KMS-11 (cell line): ENCODE measurements around the gene ADAP1.

Experiments used
- H2AFZ ChIP-seq: fragments of 200-600 bp; sonication (generic); 2 replicates; pipeline ENCODE4 v1.6.1; 2016; ENCODE audit warnings: antibody characterized with exemption, mixed run types, low read depth
- H3K27ac ChIP-seq: fragments of 200-600 bp; sonication (generic); 2 replicates; pipeline ENCODE4 v1.6.1; 2016; ENCODE audit warnings: mild to moderate bottlenecking, mixed run types
- H3K27me3 ChIP-seq: fragments of 200-600 bp; sonication (generic); 2 replicates; pipeline ENCODE4 v1.6.1; 2017; ENCODE audit warnings: mild to moderate bottlenecking, low read depth, mixed run types, moderate library complexity; ENCODE audit not compliant: insufficient read depth
- H3K36me3 ChIP-seq: fragments of 200-600 bp; sonication (generic); 2 replicates; pipeline ENCODE4 v1.6.1; 2017; ENCODE audit warnings: mild to moderate bottlenecking, mixed run types; ENCODE audit not compliant: insufficient read depth
- H3K4me1 ChIP-seq: fragments of 200-600 bp; sonication (generic); 2 replicates; pipeline ENCODE4 v1.6.1; 2016; ENCODE audit warnings: mild to moderate bottlenecking, low read depth, mixed run types; ENCODE audit not compliant: poor library complexity, severe bottlenecking
- H3K4me2 ChIP-seq: fragments of 200-600 bp; sonication (generic); 2 replicates; pipeline ENCODE4 v1.7.0; 2016; ENCODE audit warnings: mild to moderate bottlenecking, mixed run types
- H3K4me3 ChIP-seq: fragments of 200-600 bp; sonication (generic); IDR thresholded peaks from 2 replicates; pipeline ENCODE4 v1.6.1; 2017; ENCODE audit warnings: low read depth, low read length, mixed read lengths; ENCODE audit not compliant: insufficient read depth
- H3K79me2 ChIP-seq: fragments of 200-600 bp; sonication (generic); 2 replicates; pipeline ENCODE4 v1.6.1; 2016; ENCODE audit warnings: low read depth, mixed run types; ENCODE audit not compliant: insufficient read depth
- H3K9ac ChIP-seq: fragments of 200-600 bp; sonication (generic); 2 replicates; pipeline ENCODE4 v1.6.1; 2016; ENCODE audit warnings: mild to moderate bottlenecking, mixed run types
- H4K20me1 ChIP-seq: fragments of 200-600 bp; sonication (generic); 2 replicates; pipeline ENCODE4 v1.6.1; 2016; ENCODE audit warnings: mild to moderate bottlenecking, mixed run types; ENCODE audit not compliant: insufficient read depth
- TF ChIP-seq, protein P1 (sequence below): fragments of 200-600 bp; sonication (generic); conservative IDR thresholded peaks from 2 replicates; pipeline ENCODE4 v1.6.1; 2017; ENCODE audit warnings: low read depth, mild to moderate bottlenecking, antibody characterized with exemption, low read length, moderate library complexity, mixed read lengths

ADAP1 gene

GRCh38 chr7:951881-952547 is 2.5 kb downstream of the ADAP1 start:
- H3K4me1 ChIP-seq, result peaks cover 19% of the 10 kb centered on the region
- H3K79me2 ChIP-seq, result no peaks in the 10 kb centered on the region
- H3K27ac ChIP-seq, result no peak overlapping the region
- no peak overlapping the region for H3K9ac ChIP-seq
- H3K27me3 ChIP-seq, result peaks cover 5% of the 10 kb centered on the region; the same call in 1 of the 2 replicates
- H3K4me3 ChIP-seq, result no peak overlapping the region
- no peak overlapping the region for H2AFZ ChIP-seq
- no peaks in the 10 kb centered on the region for H3K36me3 ChIP-seq
- TF ChIP-seq, protein P1, sequence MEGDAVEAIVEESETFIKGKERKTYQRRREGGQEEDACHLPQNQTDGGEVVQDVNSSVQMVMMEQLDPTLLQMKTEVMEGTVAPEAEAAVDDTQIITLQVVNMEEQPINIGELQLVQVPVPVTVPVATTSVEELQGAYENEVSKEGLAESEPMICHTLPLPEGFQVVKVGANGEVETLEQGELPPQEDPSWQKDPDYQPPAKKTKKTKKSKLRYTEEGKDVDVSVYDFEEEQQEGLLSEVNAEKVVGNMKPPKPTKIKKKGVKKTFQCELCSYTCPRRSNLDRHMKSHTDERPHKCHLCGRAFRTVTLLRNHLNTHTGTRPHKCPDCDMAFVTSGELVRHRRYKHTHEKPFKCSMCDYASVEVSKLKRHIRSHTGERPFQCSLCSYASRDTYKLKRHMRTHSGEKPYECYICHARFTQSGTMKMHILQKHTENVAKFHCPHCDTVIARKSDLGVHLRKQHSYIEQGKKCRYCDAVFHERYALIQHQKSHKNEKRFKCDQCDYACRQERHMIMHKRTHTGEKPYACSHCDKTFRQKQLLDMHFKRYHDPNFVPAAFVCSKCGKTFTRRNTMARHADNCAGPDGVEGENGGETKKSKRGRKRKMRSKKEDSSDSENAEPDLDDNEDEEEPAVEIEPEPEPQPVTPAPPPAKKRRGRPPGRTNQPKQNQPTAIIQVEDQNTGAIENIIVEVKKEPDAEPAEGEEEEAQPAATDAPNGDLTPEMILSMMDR, result no peak
- no peaks in the 10 kb centered on the region for H4K20me1 ChIP-seq
- H3K4me2 ChIP-seq, result no peak overlapping the region

- Histone ChIP-seq H3K9ac (no peak overlapping the region), H3K4me3 (no peak overlapping the region), H3K27ac (peak overlapping the region; percentile 38; the same call in 1 of the 2 replicates), H3K36me3 (no peaks in the 10 kb centered on the region), H4K20me1 (no peaks in the 10 kb centered on the region), H2AFZ (peak overlapping the region; percentile 24; the same call in 1 of the 2 replicates), H3K4me1 (peaks cover 19% of the 10 kb centered on the region), H3K4me2 (0 out of 2 replicates have a peak overlapping the region, but pooled peaks have one; percentile 12), H3K27me3 (peaks cover 2% of the 10 kb centered on the region; the same call in 1 of the 2 replicates), H3K79me2 (no peaks in the 10 kb centered on the region)
- TF ChIP-seq, protein P1, result no peak
Observed at GRCh38 chr7:949021-949934, 5.2 kb downstream of the ADAP1 start.

GRCh38 chr7:947391-948210 is 6.9 kb downstream of the ADAP1 start:
- H3K4me1 ChIP-seq, result peaks cover 19% of the 10 kb centered on the region
- TF ChIP-seq, protein P1, result no peak

More at GRCh38 chr7:947391-948210, 6.9 kb downstream of the ADAP1 start:
- Histone ChIP-seq H2AFZ (no peak overlapping the region), H3K79me2 (no peaks in the 10 kb centered on the region), H3K36me3 (no peaks in the 10 kb centered on the region), H4K20me1 (no peaks in the 10 kb centered on the region), H3K4me3 (no peak overlapping the region), H3K27ac (no peak overlapping the region), H3K4me2 (no peak overlapping the region), H3K27me3 (peaks cover 7% of the 10 kb centered on the region; the same call in 1 of the 2 replicates), H3K9ac (no peak overlapping the region)
